Adrenal gland (tissue), 5 donors: Measurements from ENCODE around the gene BORCS6.
"Not testable (repeated sequence)": the region's sequence is repeated elsewhere in the genome, so short reads cannot be mapped to it uniquely, and the experiment has no call there.

Experiments
- CTCF ChIP-seq, 6 experiments: fragments of 450-650 bp in 4 of 6; fragments of 200-600 bp in 2 of 6; sonication (generic) in 1 of 6; IDR thresholded peaks; 1 replicate in 5 of 6; 2 replicates in 1 of 6; pipeline versions ENCODE4 v1.5.1 to v1.8.0; 2016 to 2021; ENCODE audit warnings: antibody characterized with exemption in 6 of 6, mild to moderate bottlenecking in 2 of 6, moderate library complexity in 1 of 6
- POLR2A ChIP-seq, 2 donors: fragments of 450-650 bp; IDR thresholded peaks; one replicate each; pipeline ENCODE4 v1.6.1; 2017; ENCODE audit warnings: antibody characterized with exemption in 2 of 2, mild to moderate bottlenecking in 2 of 2, moderate library complexity in 1 of 2
- donor health status: DM: no; HTN: no; CAD: no.

GRCh38 chr17:8214000-8214399 is 24.0 kb upstream of the BORCS6 start:
- not testable (repeated sequence) for TF ChIP-seq POLR2A, CTCF (IDR thresholded peaks at IDR 0.05)
